ENCODE data around the gene SNAP47.
"Not testable (repeated sequence)": the region's sequence is repeated elsewhere in the genome, so short reads cannot be mapped to it uniquely, and the experiment has no call there.

Gene SNAP47, protein sequence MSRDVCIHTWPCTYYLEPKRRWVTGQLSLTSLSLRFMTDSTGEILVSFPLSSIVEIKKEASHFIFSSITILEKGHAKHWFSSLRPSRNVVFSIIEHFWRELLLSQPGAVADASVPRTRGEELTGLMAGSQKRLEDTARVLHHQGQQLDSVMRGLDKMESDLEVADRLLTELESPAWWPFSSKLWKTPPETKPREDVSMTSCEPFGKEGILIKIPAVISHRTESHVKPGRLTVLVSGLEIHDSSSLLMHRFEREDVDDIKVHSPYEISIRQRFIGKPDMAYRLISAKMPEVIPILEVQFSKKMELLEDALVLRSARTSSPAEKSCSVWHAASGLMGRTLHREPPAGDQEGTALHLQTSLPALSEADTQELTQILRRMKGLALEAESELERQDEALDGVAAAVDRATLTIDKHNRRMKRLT

DNA sequence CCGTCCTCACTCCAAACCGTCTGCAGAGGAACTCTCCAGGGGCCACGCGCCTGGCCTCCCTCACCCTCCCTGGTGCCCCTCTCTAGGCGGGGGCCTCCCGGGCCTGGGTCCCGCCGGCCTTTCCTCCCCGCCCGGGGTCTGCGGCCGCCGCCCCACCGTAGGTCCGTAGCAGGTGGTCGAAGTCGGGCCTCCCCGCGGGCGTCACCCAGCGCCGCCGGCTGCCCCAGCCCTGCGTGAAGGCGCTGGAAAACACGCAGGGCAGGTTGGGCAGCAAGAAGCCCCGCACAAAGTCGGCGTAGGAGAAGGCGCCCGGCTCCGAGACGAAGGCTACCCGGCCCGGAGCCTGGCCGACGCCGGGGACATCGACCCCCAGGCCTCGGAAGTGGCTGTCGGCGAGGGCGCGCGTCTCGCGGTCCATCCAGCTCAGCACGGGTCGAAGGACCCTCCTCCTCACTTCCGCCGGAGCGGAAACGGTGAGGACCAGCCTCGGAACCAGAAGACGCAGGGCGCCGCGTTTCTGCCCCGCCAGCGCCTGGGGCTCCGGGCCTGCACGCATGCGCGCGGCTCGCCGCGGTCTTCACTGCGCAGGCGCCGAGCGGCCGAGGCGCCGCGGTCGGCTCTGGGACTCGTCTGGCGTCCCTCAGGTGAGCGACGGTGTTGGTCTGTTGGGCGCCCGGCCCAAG is at the start of gene SNAP47, which contains the start of gene JMJD4:
Gene SNAP47 (plus strand): TSS at position 580 of the 683 bp plus-strand sequence. CDS start 12,302 bp downstream, outside the sequence.
Gene JMJD4 (minus strand): TSS at position 447 of the 683 bp plus-strand sequence. CDS start 29 bp downstream, at position 418.
- DNase-seq (ENCODE audit: low read depth, low spot score) = peak; percentile 75

DNA sequence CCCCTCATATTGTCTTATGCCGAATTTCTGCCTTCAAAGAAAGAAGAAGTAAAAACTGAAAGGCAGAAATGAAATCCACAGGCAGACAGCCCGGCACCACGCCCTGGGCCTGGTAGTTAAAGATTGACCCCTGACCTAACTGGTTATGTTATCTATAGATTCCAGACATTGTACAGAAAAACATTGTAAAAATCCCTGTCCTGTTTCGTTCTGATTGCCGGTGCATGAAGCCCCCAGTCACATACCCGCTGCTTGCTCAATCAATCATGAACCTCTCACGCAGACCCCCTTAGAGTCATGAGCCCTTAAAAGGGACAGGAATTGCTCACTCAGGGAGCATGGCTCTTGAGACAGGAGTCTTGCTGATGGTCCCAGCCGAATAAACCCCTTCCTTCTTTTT is 49.4 kb upstream of the SNAP47 start:
- DNase-seq (ENCODE audit: low read depth, low spot score) = no peak

DNA sequence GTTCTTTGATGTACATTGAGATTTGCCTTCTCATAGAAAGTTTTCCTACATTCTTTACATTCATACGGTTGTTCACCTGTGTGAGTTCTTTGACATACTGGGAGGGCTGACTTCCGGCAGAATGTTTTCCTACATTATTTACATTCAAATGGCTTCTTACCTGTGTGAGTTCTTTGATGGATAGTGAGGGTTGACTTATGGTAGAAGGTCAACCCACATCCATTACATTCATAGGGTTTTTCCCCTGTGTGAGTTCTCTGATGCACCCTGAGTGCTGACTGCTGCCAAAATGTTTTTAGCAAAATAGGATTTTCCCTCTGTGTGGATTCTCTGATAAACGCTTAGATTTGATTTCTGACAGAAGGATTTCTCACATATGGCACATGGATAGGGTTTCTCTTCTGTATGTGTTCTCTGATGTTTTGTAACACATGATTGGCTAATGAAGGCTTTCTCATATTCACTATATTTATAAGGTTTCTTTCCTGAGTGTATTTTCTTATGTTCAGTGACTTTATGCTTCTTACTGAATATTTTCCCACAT is 37.8 kb upstream of the SNAP47 start:
- no peak for DNase-seq (ENCODE audit: low read depth, low spot score)

DNA sequence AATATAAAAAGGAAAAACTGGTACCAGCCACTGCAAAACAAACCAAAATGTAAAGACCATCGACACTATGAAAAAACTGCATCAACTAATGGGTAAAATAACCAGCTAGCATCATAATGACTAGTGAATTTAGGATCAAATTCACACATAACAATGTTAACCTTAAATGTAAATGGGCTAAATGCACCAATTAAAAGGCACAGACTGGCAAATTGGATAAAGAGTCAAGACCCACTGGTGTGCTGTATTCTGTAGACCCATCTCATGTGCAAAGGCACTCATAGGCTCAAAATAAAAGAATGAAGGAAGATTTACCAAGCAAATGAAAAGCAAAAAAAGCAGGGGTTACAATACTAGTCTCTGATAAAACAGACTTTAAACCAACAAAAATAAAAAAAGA is 33.6 kb upstream of the SNAP47 start:
- not testable (repeated sequence) for DNase-seq (ENCODE audit: low read depth, low spot score)

DNA sequence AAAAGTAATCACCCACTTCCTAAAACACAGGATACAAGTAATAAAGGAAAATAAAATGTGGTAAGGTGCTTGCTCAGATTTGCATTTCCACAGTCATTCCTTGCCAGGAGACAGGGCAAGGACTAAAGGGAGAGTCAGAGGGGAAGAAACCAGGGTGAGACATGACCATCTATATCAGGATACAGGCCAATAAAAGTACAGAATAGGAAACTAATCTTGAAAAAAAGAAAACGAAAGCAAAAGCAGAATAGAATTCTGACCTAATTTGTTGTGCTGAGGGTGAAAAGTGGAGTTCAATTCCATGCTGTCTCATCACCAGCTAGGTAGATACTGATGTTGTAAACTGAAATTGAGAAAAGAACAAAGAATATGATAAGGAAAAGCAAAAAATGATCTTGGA is 27.4 kb upstream of the SNAP47 start:
- DNase-seq (ENCODE audit: low read depth, low spot score) = no peak

DNA sequence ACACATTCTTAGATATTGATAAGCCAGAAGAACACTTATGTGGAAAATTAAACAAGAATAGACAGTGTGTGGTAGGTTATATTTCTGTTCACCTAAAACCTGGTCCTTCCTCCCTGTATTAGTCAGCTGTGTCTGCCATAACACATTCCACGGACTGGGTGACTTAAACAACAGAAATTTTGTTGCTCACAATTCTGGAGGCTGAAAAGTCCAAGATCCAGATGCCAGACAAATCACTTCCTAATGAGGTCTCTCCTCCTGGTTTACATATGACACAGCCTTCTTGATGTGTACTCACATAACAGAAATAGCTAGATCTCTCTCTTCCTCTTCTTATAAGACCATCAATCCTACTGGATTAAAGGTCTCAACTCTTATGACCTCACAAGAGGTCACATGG is 25.8 kb upstream of the SNAP47 start:
- no peak for DNase-seq (ENCODE audit: low read depth, low spot score)

DNA sequence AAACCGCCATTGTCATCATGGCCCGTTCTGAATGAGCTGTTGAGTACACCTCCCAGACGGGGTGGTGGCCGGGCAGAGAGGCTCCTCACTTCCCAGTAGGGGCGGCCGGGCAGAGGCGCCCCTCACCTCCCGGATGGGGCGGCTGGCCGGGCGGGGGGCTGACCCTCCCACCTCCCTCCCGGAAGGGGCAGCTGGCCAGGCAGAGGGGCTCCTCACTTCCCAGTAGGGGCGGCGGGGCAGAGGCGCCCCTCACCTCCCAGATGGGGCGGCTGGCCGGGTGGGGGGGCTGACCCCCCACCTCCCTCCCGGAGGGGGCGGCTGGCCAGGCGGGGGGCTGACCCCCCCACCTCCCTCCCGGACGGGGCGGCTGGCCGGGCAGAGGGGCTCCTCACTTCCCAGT is 24.8 kb upstream of the SNAP47 start:
- DNase-seq (ENCODE audit: low read depth, low spot score) = not testable (repeated sequence)

DNA sequence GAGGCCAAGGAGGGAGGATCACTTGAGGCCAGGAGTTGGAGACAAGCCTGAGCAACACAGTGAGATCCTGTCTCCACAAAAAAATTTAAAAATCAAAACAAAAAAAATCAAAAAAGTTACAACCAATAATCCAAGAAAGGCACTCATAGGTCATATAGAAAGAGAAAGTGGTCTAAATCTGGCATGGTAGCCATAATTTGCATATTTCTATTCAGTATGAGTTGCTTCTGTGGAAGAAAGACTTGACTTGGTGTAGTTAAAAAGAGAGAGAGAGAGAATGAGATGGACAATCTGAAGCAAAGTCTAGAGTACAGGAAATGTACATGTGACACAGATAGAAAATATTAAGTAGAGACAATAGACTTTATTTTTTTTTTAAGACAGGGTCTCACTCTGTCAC is 22.6 kb upstream of the SNAP47 start:
- no peak for DNase-seq (ENCODE audit: low read depth, low spot score)

DNA sequence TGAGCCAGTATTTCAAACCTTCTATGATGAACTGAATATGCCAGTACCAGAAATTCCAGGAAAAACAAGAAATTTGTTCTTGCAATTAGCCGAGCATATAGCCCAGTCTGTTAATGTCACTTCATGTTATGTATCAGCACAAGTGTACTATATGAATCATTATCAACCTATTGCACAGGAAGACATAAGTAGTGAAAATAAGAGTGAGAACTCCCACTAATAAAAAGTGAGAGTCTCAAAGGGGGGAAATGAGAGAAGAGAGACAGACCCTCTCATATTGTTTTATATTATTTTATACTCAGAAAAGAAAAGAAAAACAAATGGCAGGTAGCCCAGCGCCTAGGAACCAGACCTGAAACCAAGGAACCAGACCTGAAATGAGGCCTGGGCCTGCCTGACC is 16.3 kb upstream of the SNAP47 start:
- DNase-seq (ENCODE audit: low read depth, low spot score) = no peak

DNA sequence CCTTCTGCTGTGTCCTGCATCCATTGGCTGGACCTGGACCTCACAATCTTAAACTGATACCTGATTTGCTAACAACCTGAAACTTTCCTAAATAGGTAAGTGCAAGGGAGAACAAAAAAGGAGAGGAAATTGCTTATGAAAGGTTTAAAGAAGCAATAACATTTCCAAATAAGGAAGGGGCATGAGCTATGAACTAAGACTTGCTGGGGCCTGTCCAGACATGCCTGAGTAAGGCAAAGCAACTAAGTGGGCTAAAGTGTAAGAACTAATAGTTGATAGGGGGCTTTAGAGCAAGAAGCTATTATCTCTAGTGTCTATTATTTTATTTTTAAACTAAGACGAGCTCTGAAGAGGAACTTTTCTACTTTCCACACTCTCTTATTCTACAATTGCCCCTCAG is 11.8 kb upstream of the SNAP47 start:
- DNase-seq (ENCODE audit: low read depth, low spot score) = no peak

DNA sequence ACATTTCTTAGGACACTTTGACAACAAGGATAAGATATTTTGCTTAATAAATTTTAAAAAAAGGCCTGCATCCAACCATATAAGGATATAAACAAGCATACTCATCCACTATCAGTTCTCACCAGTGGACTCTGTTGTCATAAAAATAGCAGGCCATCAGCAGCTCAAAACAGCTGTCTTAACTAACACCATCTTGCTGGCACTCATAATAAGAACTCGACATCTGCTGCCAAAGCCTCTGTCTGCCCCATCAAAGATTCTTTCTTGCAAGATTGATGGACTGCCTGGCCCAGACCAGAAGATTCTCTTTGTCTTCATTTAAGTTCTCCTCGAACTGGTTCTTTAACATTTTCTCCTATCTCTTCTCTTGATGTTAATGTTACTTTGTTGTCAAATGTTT is 10.2 kb upstream of the SNAP47 start:
- DNase-seq (ENCODE audit: low read depth, low spot score) = no peak

DNA sequence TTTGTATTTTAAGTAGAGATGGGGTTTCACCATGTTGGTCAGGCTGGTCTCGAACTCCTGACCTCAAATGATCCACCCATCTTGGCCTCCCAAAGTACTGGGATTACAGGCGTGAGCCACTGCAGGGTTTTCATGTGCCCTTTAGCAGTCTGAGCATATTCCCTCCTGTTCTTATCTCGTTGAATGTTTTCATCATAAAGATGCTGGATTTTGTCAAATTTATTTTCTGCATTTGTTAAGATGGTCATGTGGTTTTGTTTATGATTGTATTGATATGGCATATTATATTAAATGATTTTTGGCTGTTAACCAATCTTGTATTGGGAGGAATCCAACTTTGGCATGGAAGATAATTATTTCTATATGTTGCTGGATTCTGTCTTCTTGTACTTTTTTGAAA is 8.9 kb upstream of the SNAP47 start:
- no peak for DNase-seq (ENCODE audit: low read depth, low spot score)

DNA sequence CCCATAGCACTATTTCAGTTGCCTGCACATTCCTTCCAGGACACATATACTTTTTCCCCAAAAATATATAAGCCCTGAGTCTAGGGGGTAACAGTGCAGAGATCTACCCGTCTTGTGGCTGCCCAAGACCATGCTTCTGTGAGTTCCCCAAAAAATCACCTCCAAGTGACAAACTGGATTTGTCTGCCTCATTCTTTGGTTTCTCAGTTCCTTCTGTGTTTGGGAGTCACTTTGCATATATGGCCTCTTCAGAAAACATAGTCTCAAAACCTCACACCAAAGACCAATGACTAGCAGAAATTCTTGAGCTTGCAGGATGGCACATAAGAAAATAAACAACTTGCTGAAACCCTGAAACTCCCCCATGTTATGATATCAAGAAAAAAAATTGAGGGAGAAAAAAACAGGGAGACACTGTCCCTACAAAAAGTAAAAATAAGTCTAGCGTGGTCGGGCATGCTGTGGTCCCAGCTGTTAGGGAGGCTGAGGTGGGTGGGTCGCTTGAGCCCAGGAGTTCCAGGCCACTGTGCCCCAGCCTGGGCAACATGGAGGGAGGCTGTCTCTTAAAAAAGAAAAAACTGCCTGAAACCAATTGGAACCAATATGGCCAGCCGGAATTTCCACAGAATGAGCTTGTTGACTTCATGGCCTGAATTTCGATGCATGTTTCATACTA is 8.2 kb upstream of the SNAP47 start:
- no peak for DNase-seq (ENCODE audit: low read depth, low spot score)

DNA sequence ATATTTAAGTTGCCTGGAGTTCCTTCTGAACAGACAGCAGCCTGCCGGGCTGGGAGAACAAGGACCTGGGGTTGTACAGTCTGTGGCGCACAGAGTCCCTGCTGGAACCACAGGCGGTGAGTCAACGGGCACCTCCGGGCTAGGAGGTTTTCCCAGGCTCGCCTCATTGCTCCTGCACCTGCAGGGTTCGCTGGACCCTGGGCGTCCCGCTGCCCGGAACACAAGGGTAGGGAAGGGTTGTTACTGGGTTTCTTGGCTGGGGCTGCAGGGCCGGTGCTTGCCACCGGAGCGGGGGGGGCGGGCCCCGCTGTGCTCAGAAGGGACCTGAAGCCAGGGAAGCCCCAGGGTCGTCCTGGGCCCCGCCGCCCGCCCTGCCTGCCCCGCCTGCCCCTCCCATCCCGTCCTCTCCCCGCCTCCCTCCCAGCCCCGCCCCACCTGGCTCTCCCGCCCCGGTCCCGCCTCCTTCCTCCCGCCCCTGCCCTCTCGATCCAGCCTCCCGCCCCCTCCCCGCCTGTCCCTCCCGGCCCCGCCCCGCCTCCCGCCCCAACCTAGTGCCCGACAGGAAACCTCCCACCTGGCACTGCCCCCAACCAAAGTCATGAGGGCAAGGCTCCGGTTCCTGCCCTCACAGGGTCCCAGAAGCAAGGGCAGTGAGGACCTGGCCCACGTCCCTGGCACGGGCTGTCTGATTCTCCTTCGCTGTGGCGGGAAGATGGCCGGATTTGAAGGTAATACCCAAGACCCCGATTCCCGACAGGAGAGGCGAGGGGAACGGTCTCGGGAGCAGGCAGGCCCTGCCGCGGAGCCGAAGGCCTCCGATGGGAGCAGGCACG is 7.0 kb upstream of the SNAP47 start:
- DNase-seq (ENCODE audit: low read depth, low spot score) = no peak

DNA sequence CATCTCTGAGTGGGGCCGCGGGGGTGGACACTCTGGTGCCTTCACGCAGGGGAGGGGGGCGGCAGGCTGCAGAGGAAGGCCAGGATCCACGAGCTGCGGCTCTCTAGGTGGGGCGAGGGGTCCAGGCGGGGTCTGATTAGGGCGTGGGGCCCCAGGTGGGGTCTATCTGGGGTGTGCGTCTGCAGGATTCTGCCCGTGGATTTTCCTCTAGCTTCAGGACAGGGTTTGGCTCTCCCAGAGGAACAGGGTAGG is 6.4 kb upstream of the SNAP47 start:
- DNase-seq (ENCODE audit: low read depth, low spot score) = no peak

DNA sequence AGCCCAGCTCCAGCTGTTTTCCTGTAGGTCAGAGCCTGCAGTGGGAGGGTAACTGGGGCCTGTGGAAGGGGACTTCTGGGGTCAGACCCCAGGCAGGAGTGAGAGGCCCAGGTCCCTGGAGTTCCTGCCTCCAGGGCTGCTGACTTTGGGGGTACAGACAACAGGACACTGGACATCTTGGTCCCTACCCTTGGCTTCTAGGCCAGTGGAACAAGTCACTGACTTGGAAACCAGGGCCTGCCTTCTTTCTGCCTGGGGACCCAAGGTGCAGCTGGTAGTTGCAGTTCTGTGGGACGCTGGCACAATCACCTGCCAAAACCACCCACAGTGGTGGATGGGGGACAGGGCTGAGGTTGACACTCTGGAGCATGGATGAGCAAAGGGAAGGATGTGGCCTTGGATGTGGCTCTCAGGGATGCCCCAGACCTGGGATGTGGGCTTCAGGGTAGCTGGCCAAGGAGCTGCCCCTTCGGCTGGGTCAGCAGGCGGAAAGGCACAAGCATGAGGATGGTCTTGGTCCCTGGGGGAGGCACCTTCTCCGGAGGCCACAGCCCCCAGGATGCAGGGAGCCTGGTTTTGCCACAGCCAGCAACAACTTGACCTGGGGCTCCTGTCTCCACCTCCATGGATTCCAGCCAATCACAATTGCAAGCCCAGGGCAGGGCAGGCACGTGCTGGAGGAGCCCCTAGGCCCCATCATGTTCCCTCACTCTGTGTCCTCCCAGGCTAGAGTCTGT is 5.9 kb upstream of the SNAP47 start:
- no peak for DNase-seq (ENCODE audit: low read depth, low spot score)

DNA sequence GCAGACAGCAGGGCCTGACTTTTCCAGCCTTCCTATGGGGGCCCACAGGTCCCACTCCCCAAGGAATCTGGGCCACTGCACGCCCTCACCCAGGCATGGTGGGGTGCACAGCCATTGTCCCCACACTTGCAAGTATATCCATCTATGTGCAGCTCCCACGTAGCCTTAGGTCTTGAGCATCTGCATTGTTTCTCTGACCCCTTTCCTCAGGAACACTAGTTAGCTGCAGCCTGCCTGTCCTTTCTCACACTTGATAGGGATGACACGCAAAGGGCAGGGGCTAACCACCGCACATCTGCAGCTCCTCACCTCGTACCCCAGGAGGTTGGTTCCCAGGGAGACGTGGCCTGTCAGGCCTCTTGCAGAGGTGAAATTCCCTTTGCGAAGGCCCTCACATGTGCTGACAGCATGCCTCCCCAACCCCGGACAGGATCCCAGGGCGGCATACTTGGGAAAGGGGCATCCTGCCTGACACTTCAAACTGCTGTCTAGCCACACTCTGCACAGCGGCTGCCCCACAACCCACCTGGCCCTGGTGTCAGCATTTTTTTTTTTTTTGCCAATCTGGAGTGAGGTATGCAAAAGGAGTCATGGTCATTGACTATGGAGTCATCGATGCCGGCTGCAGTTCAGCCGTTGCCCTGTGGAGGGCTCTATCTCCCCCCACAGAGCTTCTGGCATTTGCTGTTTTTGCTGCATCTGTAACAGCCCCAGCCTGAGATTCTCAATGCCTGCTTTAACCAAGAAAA is 5.2 kb upstream of the SNAP47 start:
- DNase-seq (ENCODE audit: low read depth, low spot score) = no peak

DNA sequence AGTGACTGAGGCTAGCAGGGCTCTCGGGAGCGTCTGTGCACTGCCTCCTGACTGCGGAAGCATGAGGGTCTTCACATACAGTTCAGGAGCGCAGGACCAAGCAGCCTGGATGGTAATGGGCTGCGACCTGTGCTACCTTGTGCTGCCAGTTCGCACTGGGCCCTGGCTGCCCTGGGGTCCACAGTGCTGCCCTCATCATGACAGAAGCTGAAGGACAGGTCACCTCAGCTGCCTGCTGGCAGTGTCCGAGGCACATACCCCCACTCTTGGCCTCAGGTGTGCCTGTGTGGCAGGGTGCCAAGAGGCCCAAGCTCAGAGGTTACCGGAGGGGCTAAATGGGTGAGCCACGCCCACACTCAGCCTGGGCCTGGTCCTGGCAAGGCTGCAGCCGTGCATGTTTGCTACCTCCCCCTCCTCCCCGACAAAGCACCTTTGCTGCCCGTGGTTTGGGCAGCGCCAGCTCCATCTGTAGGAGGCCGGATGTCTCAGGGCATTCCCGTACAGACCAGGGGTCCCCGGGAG is 4.5 kb upstream of the SNAP47 start:
- DNase-seq (ENCODE audit: low read depth, low spot score) = no peak

DNA sequence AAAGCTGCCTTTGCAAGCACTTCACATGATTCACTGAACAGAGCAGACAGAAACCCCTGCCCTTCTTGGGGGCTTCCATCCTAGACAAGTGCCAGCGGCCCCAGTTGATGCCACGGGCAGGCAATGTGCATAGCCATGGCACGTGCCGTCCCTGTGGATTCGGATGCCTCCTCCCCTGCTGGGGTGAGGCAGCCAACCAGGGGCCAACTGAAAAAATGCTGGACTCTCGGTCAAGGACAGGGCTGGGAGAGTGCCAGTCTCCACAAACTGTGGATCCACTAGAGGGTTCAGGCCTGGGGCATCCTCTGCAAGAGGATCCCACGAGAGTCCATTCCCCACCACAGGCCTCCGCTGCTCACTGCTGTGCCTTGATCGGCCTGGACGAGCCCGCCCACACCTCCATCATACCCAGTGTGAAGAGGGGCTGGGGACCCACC is 4.0 kb upstream of the SNAP47 start:
- no peak for DNase-seq (ENCODE audit: low read depth, low spot score)
